NCI-H1436 (cell line): ENCODE measurements around the gene SREBF2.

ENCODE experiments used
- DNase-seq: peaks from one replicate; lab custom pipeline; 2025; lab: John Stamatoyannopoulos, UW

SREBF2 gene

GRCh38 chr22:41908411-41909309, 75.8 kb downstream of the SREBF2 start:
- no peak for DNase-seq

GRCh38 chr22:41909310-41910049, 76.6 kb downstream of the SREBF2 start:
- DNase-seq, result no peak

- DNase-seq, result no peak
These were observed 77.4 kb downstream of the SREBF2 start for GRCh38 chr22:41910050-41911000.

GRCh38 chr22:41911001-41911611, 78.2 kb downstream of the SREBF2 start:
- DNase-seq, result no peak

- DNase-seq, result no peak
These were observed 79.6 kb downstream of the SREBF2 start for GRCh38 chr22:41912338-41913039.

- no peak for DNase-seq
These were observed 80.3 kb downstream of the SREBF2 start for GRCh38 chr22:41913040-41913719.

- DNase-seq, result no peak
These were observed 81.1 kb downstream of the SREBF2 start for GRCh38 chr22:41913842-41914534.

GRCh38 chr22:41914611-41915034, 81.7 kb downstream of the SREBF2 start:
- DNase-seq, result no peak

- peak; percentile 31 for DNase-seq
These were observed 82.3 kb downstream of the SREBF2 start, which contains the start of gene SHISA8 for GRCh38 chr22:41915035-41915785. TSS of gene SHISA8 (minus strand) at chr22:41915074. CDS start at chr22:41914667, 407 bp downstream.

GRCh38 chr22:41915786-41916493, 83.0 kb downstream of the SREBF2 start:
- no peak for DNase-seq

- DNase-seq, result no peak
These were observed 83.9 kb downstream of the SREBF2 start for GRCh38 chr22:41916745-41917358.

- DNase-seq, result no peak
These were observed 84.5 kb downstream of the SREBF2 start for GRCh38 chr22:41917375-41917902.

- peak; percentile 10 for DNase-seq
These were observed 85.2 kb downstream of the SREBF2 start for GRCh38 chr22:41917903-41918791.

- peak; percentile 29 for DNase-seq
These were observed 86.7 kb downstream of the SREBF2 start for GRCh38 chr22:41919357-41920224.

GRCh38 chr22:41920271-41920976, 87.5 kb downstream of the SREBF2 start:
- no peak for DNase-seq
